ENCODE data around the gene SBF2.

SBF2 gene

GRCh38 chr11:10308201-10308954 lies 14.4 kb upstream of the SBF2 start:
- H3K27ac ChIP-seq: peak overlapping the region; percentile 96
- TF ChIP-seq CTCF (conservative IDR thresholded peaks at IDR 0.05): no peak

GRCh38 chr11:10307400-10308200 lies 13.6 kb upstream of the SBF2 start:
- H3K27ac ChIP-seq: peak overlapping the region; percentile 96
- peak; percentile 94 for TF ChIP-seq CTCF (conservative IDR thresholded peaks at IDR 0.05)

GRCh38 chr11:10307022-10307399 lies 13.0 kb upstream of the SBF2 start:
- TF ChIP-seq CTCF (conservative IDR thresholded peaks at IDR 0.05): no peak
- peak overlapping the region; percentile 96 for H3K27ac ChIP-seq

- peak overlapping the region; percentile 96 for H3K27ac ChIP-seq
- TF ChIP-seq CTCF (conservative IDR thresholded peaks at IDR 0.05): no peak
These were observed 12.2 kb upstream of the SBF2 start for GRCh38 chr11:10305964-10306918.

GRCh38 chr11:10305262-10305963 lies 11.4 kb upstream of the SBF2 start:
- no peak for TF ChIP-seq CTCF (conservative IDR thresholded peaks at IDR 0.05)
- peak overlapping the region; percentile 96 for H3K27ac ChIP-seq

DNA sequence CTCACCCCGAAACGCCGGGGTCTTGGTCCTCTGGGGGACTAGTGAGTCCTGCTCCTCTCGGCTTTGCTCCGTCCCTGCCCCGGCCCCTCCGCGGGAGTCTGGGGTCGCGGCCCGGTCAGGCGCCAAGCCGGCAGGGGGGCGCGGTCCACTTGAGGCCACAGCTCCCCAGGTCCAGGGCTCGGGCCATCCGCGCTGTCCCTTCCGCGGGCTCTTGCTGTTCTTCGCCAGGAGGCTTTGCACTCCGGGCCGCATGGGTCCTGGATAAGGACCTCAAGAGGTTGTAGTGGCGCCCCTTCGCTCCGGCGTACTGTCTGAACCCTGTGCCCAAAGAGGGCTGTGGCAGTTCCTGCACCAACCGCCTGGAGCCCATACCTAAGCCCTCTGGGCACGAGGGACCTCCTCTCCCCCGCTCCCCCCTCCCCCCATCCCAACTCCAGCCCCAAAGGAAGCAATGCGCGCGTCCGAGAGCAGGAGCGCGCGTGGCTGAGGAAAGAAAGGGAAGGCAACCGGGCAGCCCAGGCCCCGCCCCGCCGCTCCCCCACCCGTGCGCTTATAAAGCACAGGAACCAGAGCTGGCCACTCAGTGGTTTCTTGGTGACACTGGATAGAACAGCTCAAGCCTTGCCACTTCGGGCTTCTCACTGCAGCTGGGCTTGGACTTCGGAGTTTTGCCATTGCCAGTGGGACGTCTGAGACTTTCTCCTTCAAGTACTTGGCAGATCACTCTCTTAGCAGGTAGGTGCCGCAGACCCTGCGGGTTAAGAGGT lies 10.7 kb upstream of the SBF2 start, which contains the start of gene ADM:
TSS of gene ADM (plus strand) at position 579 of the 767 bp plus-strand sequence. CDS start 628 bp downstream, outside the sequence.
- peak within 1 kb of the TSS; percentile 96 for H3K27ac ChIP-seq
- peak; percentile 82 for TF ChIP-seq CTCF (conservative IDR thresholded peaks at IDR 0.05)
